Esophagus muscularis mucosa (tissue), 3 donors: ENCODE data around the gene KRT32.

Source experiments
- CTCF ChIP-seq, 3 experiments: fragments of 200-600 bp in 2 of 3; fragments of 450-650 bp in 1 of 3; sonication (generic) in 2 of 3; IDR thresholded peaks; one replicate each; pipeline ENCODE4 v1.5.1; 2017 to 2019; ENCODE audit warnings: antibody characterized with exemption in 3 of 3, mild to moderate bottlenecking in 2 of 3, moderate library complexity in 1 of 3
- POLR2AphosphoS5 ChIP-seq, 2 donors: sonication (generic); formaldehyde crosslinking; IDR thresholded peaks; one replicate each; pipeline ENCODE4 v1.6.1; 2017; ENCODE audit warnings: antibody characterized with exemption in 2 of 2

- no peak for TF ChIP-seq CTCF (IDR thresholded peaks at IDR 0.05)
- TF ChIP-seq POLR2AphosphoS5 (IDR thresholded peaks at IDR 0.05), result no peak
Measured at GRCh38 chr17:41464173-41464572, 3.0 kb downstream of the KRT32 start.
